H1 (cell line): ENCODE measurements around the gene RIGI. TPM values are rescaled to one million over a fixed set of nuclear protein-coding genes. Genes with fewer than 3 reads are reported as not detected.

ENCODE experiments used
- CHD7 ChIP-seq: fragments of 300-600 bp; sonication (generic); IDR thresholded peaks from 2 replicates; pipeline ENCODE4 v1.7.1; 2012; ENCODE audit warnings: low read length, moderate library complexity, mild to moderate bottlenecking, inconsistent platforms; ENCODE audit not compliant: insufficient replicate concordance
- EGR1 ChIP-seq: IDR thresholded peaks from 2 replicates; pipeline ENCODE4 v1.6.1; 2011; ENCODE audit warnings: low read depth, low read length, borderline replicate concordance
- RNF2 ChIP-seq: fragments of 200-900, 300-1000 bp; sonication (generic); IDR thresholded peaks from 2 replicates; pipeline ENCODE4 v1.7.1; 2016; ENCODE audit warnings: borderline replicate concordance, low read depth, mild to moderate bottlenecking, antibody characterized with exemption, low read length; ENCODE audit not compliant: poor library complexity, severe bottlenecking; ENCODE audit errors: missing control alignments
- SP2 ChIP-seq: IDR thresholded peaks from 2 replicates; pipeline ENCODE4 v1.6.1; 2012; ENCODE audit warnings: mild to moderate bottlenecking, low read length, inconsistent platforms
- USF2 ChIP-seq: IDR thresholded peaks from 2 replicates; pipeline ENCODE4 v1.6.1; 2011; ENCODE audit warnings: low read length, improper control_type of control experiment
- polyA plus RNA-seq, 7 experiments: library from polyadenylated mRNA; depleted of rRNA in 3 of 7; stranded (reverse) in 5 of 7; unstranded in 2 of 7; fragments of >200 nt in 5 of 7; fragments of 200-250 nt in 2 of 7; gene quantifications; 1 replicate in 5 of 7; 2 replicates in 1 of 7; 4 replicates in 1 of 7; pipeline versions ENCODE4 v1.2.1 to v1.2.3, GENCODE V29; 2011 to 2013; ENCODE audit warnings: missing spikeins in 2 of 7, mixed read lengths in 2 of 7
- total RNA-seq: library from RNA; stranded (reverse); fragmentation: NEBNext Ultra II Directional; extraction: Animal tissue kit (Norgen Biotek cat#: 25700); gene quantifications from 2 replicates; pipeline ENCODE4 v1.2.1, GENCODE V29; 2021

Gene RIGI
- total and polyA plus RNA-seq, 2 of the 8 experiments (the other 6 are each of a cell fraction or from before 2014, with no cell fraction given): 3.1 to 6.7 TPM

- TF ChIP-seq CHD7 (no peak), RNF2 (no peak), SP2 (no peak), EGR1 (no peak), USF2 (no peak)
Measured at GRCh38 chr9:32554591-32554990, 28.6 kb upstream of the RIGI start (continued).
